IMR-90 (cell line): ENCODE data around the gene ACVRL1. TPM values are rescaled to one million over a fixed set of nuclear protein-coding genes. Genes with fewer than 3 reads are reported as not detected.

Source experiments
- ATAC-seq: fragments of 200-7000 bp; cut with Tn5 transposase; 2 replicates; pipeline ENCODE4 v1.9.1; 2020; ENCODE audit warnings: low read depth, mild to moderate bottlenecking, moderate library complexity
- BruUV-seq: library from RNA; stranded (reverse); fragments of 400-500 nt; replicated peaks from 2 replicates; lab custom pipeline; 2021; lab: Mats Ljungman, UMichigan
- CTCF ChIA-PET: fragments of 300-600 bp; formaldehyde crosslinking; extraction: SDS; loops from one replicate; lab custom pipeline; 2021; ENCODE audit warnings: antibody characterized with exemption; lab: Yijun Ruan, JAX
- POLR2A ChIA-PET: fragments of 300-600 bp; sonication (Branson Sonifier 250); formaldehyde crosslinking; loops from one replicate; lab custom pipeline; 2022; ENCODE audit warnings: antibody characterized with exemption; ENCODE audit not compliant: unreplicated experiment; lab: Charles Lee
- DNase-seq: peaks from one replicate; pipeline ENCODE4 v3.0.0; 2013
- H2AFZ ChIP-seq: replicated peaks from 2 replicates; pipeline ENCODE3; 2013; ENCODE audit warnings: low read length, mild to moderate bottlenecking; ENCODE audit not compliant: poor library complexity
- H2AK5ac ChIP-seq: 2 replicates; pipeline ENCODE4 v1.6.1; 2013; ENCODE audit warnings: low read depth, low read length, inconsistent platforms
- H2AK9ac ChIP-seq: replicated peaks from 2 replicates; pipeline ENCODE3; 2013; ENCODE audit warnings: mild to moderate bottlenecking, low read depth, low read length, moderate library complexity; ENCODE audit not compliant: poor library complexity
- H2BK120ac ChIP-seq: 2 replicates; pipeline ENCODE4 v1.6.1; 2013; ENCODE audit warnings: low read depth, low read length, inconsistent platforms
- H2BK15ac ChIP-seq: 3 replicates; pipeline ENCODE4 v1.6.1; 2013; ENCODE audit warnings: low read depth, low read length, inconsistent platforms
- H2BK20ac ChIP-seq: 2 replicates; pipeline ENCODE4 v1.6.1; 2013; ENCODE audit warnings: low read depth, mild to moderate bottlenecking, inconsistent platforms, low read length, moderate library complexity
- H2BK5ac ChIP-seq: 2 replicates; pipeline ENCODE4 v1.6.1; 2013; ENCODE audit warnings: mild to moderate bottlenecking, low read depth, low read length, inconsistent platforms; ENCODE audit not compliant: poor library complexity, severe bottlenecking
- H3K14ac ChIP-seq: replicated peaks from 2 replicates; pipeline ENCODE4 v1.6.1; 2013; ENCODE audit warnings: low read depth, low read length, inconsistent platforms
- H3K18ac ChIP-seq: 2 replicates; pipeline ENCODE4 v1.6.1; 2013; ENCODE audit warnings: low read depth, low read length, control low read depth
- H3K23ac ChIP-seq: 2 replicates; pipeline ENCODE4 v1.6.1; 2013; ENCODE audit warnings: low read depth, low read length, inconsistent platforms
- H3K27ac ChIP-seq: 2 replicates; pipeline ENCODE4 v1.5.1; 2013; ENCODE audit warnings: mild to moderate bottlenecking, control low read depth, low read length; ENCODE audit not compliant: insufficient read depth
- H3K27me3 ChIP-seq: 2 replicates; pipeline ENCODE4 v1.6.1; 2013; ENCODE audit warnings: low read length; ENCODE audit not compliant: control insufficient read depth, insufficient read depth
- H3K36me3 ChIP-seq: 2 replicates; pipeline ENCODE4 v1.6.1; 2013; ENCODE audit warnings: low read length, mixed read lengths; ENCODE audit not compliant: control insufficient read depth, insufficient read depth
- H3K4ac ChIP-seq: 2 replicates; pipeline ENCODE4 v1.6.1; 2013; ENCODE audit warnings: low read depth, low read length, inconsistent platforms
- H3K4me1 ChIP-seq: 2 replicates; pipeline ENCODE4 v1.6.1; 2013; ENCODE audit warnings: low read length, mixed read lengths; ENCODE audit not compliant: control insufficient read depth, insufficient read depth
- H3K4me2 ChIP-seq: 2 replicates; pipeline ENCODE4 v1.6.1; 2013; ENCODE audit warnings: low read depth, mild to moderate bottlenecking, control low read depth, low read length, moderate library complexity
- H3K4me3 ChIP-seq: 2 replicates; pipeline ENCODE4 v1.5.1; 2013; ENCODE audit warnings: low read depth, mild to moderate bottlenecking, control low read depth, low read length, moderate library complexity; ENCODE audit not compliant: insufficient read depth
- H3K56ac ChIP-seq: 2 replicates; pipeline ENCODE4 v1.6.1; 2013; ENCODE audit warnings: low read length, inconsistent platforms; ENCODE audit not compliant: insufficient read depth; ENCODE audit errors: extremely low read depth
- H3K79me1 ChIP-seq, 2 experiments: 2 replicates each; pipeline ENCODE4 v1.6.1; 2013; ENCODE audit warnings: low read length in 2 of 2, inconsistent platforms in 1 of 2, low read depth in 1 of 2
- H3K9ac ChIP-seq: 2 replicates; pipeline ENCODE4 v1.6.1; 2013; ENCODE audit warnings: low read depth, low read length, control low read depth
- H3K9me1 ChIP-seq: 2 replicates; pipeline ENCODE4 v1.6.1; 2013; ENCODE audit warnings: low read length, inconsistent platforms; ENCODE audit not compliant: insufficient read depth
- H3K9me3 ChIP-seq: 2 replicates; pipeline ENCODE4 v1.6.1; 2013; ENCODE audit warnings: low read length; ENCODE audit not compliant: control insufficient read depth, insufficient read depth
- H4K20me1 ChIP-seq: 2 replicates; pipeline ENCODE4 v1.6.1; 2013; ENCODE audit warnings: low read length, inconsistent platforms; ENCODE audit not compliant: insufficient read depth
- H4K5ac ChIP-seq: 2 replicates; pipeline ENCODE4 v1.6.1; 2013; ENCODE audit warnings: mild to moderate bottlenecking, low read depth, low read length, control low read depth
- H4K8ac ChIP-seq, 2 experiments: 2 replicates each; pipeline ENCODE4 v1.6.1; 2013; ENCODE audit warnings: low read depth in 2 of 2, low read length in 2 of 2, control low read depth in 1 of 2, inconsistent platforms in 1 of 2
- H4K91ac ChIP-seq: 2 replicates; pipeline ENCODE4 v1.6.1; 2013; ENCODE audit warnings: low read depth, low read length, inconsistent platforms; ENCODE audit not compliant: insufficient read depth
- CEBPB ChIP-seq: IDR thresholded peaks from 2 replicates; pipeline ENCODE4 v1.6.1; 2012; ENCODE audit warnings: low read depth, low read length, improper control_type of control experiment
- RCOR1 ChIP-seq: IDR thresholded peaks from 2 replicates; pipeline ENCODE4 v1.6.1; 2012; ENCODE audit warnings: mild to moderate bottlenecking, low read length, improper control_type of control experiment; ENCODE audit not compliant: insufficient replicate concordance
- WGBS, 2 experiments: methylation state at CpG; one replicate each; pipeline versions ENCODE4 v1.1.5 to v1.1.7; 2013; ENCODE audit warnings: missing lambda C conversion rate in 2 of 2; ENCODE audit not compliant: insufficient read length in 1 of 2; ENCODE audit errors: extremely low coverage in 2 of 2; 5-methylcytosine and 5-hydroxymethylcytosine counted together
- dilution Hi-C: fragments of 300-500 bp; cut with HindIII; formaldehyde crosslinking; loops from one replicate; pipeline ENCODE4 v1.14.3; 2018; ENCODE audit warnings: low sequenced_read_pairs; ENCODE audit not compliant: unreplicated experiment
- in situ Hi-C: fragments of 300-500 bp; cut with MboI; formaldehyde crosslinking; loops from 3 replicates; pipeline ENCODE4 v1.14.3; 2019; ENCODE audit warnings: low sequenced_read_pairs, inconsistent platforms, mixed read lengths
- intact Hi-C: fragments of 100-400 bp; cut with micrococcal nuclease; formaldehyde crosslinking; loops from 2 replicates; pipeline ENCODE4 v1.10.0; 2022
- polyA plus RNA-seq, 3 experiments: library from polyadenylated mRNA; depleted of rRNA; stranded (reverse); fragments of >200 nt; gene quantifications; 2 replicates each; pipeline ENCODE4 v1.2.3, GENCODE V29; 2012; ENCODE audit warnings: low replicate concordance in 1 of 3
- total RNA-seq: library from RNA; depleted of rRNA; stranded (reverse); fragments of >200 nt; gene quantifications from 2 replicates; pipeline ENCODE4 v1.2.3, GENCODE V29; 2012
- TF ChIP-seq, protein P1 (sequence below): fragments of 150-350 bp; IDR thresholded peaks from 2 replicates; pipeline ENCODE4 v1.6.1; 2016; ENCODE audit warnings: low read depth, mild to moderate bottlenecking, low read length, moderate library complexity, borderline replicate concordance
- TF ChIP-seq, protein P2 (sequence below): fragments of 150-350 bp; IDR thresholded peaks from 2 replicates; pipeline ENCODE4 v1.6.1; 2017; ENCODE audit warnings: mild to moderate bottlenecking, antibody characterized with exemption, low read length, low read depth

Gene ACVRL1
- total and polyA plus RNA-seq, 2 of the 4 experiments (the other 2 are of a cell fraction) = 6.4 to 7.5 TPM

DNA sequence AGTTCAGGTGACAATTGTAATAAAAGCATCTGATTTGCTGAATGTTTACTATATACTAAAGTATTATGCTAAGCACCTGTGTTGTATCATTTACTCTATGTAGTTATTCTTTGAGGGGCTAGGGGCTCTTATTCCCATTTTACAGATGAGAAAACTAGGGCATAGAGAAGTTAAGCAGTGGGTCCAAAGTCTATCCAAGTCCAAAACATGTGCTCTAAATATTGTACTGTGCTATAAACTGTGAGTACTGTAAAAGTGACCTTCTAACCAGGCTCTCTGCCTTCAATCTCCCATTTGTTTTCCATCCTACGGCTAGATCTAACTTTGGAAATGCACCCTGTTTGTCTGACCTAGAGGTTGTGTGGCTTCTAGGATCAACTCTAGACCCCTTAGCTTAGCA, 53.2 kb downstream of the ACVRL1 start:
- POLR2A ChIA-PET = no interaction called here
- CTCF ChIA-PET = interaction anchor here (2.1 kb wide), 1 partner anchor 11 kb away, joined by 16 read pairs; no protein-coding TSS in a partner anchor

More for the DNA sequence above, 53.2 kb downstream of the ACVRL1 start:
- intact Hi-C loops = no loop called here
- Histone ChIP-seq H3K4me3 (no peak overlapping the region), H3K4me2 (no peak overlapping the region), H3K79me1 (peaks cover 34 to 82% of the 10 kb centered on the region in 2 experiments), H4K5ac (no peak overlapping the region), H3K27me3 (no peaks in the 10 kb centered on the region), H2BK20ac (no peak overlapping the region), H3K27ac (no peak overlapping the region), H3K36me3 (peaks cover 7% of the 10 kb centered on the region), H2AK5ac (no peak overlapping the region), H3K18ac (no peak overlapping the region), H3K9me1 (peaks cover 12% of the 10 kb centered on the region), H2BK5ac (no peak overlapping the region), H3K56ac (no peak overlapping the region), H2AK9ac (no peak overlapping the region), H2BK120ac (no peak overlapping the region), H3K23ac (no peak overlapping the region), H2AFZ (no peak overlapping the region), H3K9ac (no peak overlapping the region), H4K91ac (no peak overlapping the region), H3K14ac (no peak overlapping the region), H3K4me1 (peaks cover 11% of the 10 kb centered on the region), H3K4ac (no peak overlapping the region), H2BK15ac (no peak overlapping the region), H4K8ac (no peak overlapping the region), H3K9me3 (no peaks in the 10 kb centered on the region), H4K20me1 (peaks cover 35% of the 10 kb centered on the region)
- no CpG with 5 or more reads among the region's 1 CpG for WGBS, 2 experiments
- dilution Hi-C loops = loop anchor here (25.0 kb wide), 1 partner anchor 98 kb away; no protein-coding TSS in a partner anchor
- no peak for ATAC-seq
- no TSS peak for BruUV-seq
- TF ChIP-seq, protein P1, sequence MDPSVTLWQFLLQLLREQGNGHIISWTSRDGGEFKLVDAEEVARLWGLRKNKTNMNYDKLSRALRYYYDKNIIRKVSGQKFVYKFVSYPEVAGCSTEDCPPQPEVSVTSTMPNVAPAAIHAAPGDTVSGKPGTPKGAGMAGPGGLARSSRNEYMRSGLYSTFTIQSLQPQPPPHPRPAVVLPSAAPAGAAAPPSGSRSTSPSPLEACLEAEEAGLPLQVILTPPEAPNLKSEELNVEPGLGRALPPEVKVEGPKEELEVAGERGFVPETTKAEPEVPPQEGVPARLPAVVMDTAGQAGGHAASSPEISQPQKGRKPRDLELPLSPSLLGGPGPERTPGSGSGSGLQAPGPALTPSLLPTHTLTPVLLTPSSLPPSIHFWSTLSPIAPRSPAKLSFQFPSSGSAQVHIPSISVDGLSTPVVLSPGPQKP = no peak
- TF ChIP-seq, protein P2, sequence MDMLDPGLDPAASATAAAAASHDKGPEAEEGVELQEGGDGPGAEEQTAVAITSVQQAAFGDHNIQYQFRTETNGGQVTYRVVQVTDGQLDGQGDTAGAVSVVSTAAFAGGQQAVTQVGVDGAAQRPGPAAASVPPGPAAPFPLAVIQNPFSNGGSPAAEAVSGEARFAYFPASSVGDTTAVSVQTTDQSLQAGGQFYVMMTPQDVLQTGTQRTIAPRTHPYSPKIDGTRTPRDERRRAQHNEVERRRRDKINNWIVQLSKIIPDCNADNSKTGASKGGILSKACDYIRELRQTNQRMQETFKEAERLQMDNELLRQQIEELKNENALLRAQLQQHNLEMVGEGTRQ = no peak
- no peak for TF ChIP-seq RCOR1
- no peak for TF ChIP-seq CEBPB
- no peak for DNase-seq
- in situ Hi-C loops = no loop called here
